ENCODE data around the gene PGAM2.

- TF ChIP-seq POU6F1 (CRISPR knock-in tag; IDR thresholded peaks at IDR 0.05; ENCODE audit: borderline replicate concordance, low read depth) (no peak), SNAI2 (CRISPR knock-in tag; IDR thresholded peaks at IDR 0.05) (no peak), CSRNP3 (CRISPR knock-in tag; IDR thresholded peaks at IDR 0.05) (no peak), CREB5 (CRISPR knock-in tag; IDR thresholded peaks at IDR 0.05; ENCODE audit: low read depth) (no peak), ZNF70 (CRISPR knock-in tag; IDR thresholded peaks at IDR 0.05) (no peak), PATZ1 (CRISPR knock-in tag; IDR thresholded peaks at IDR 0.05; ENCODE audit: borderline replicate concordance) (no peak), TOX (CRISPR knock-in tag; IDR thresholded peaks at IDR 0.05; ENCODE audit: borderline replicate concordance) (no peak), ZFP30 (CRISPR knock-in tag; IDR thresholded peaks at IDR 0.05) (no peak), ZNF565 (CRISPR knock-in tag; conservative IDR thresholded peaks at IDR 0.05; ENCODE audit: low read depth) (no peak), CSDC2 (CRISPR knock-in tag; IDR thresholded peaks at IDR 0.05) (no peak), ARNTL (CRISPR knock-in tag; IDR thresholded peaks at IDR 0.05; ENCODE audit: borderline replicate concordance, low read depth) (no peak)
Measured at GRCh38 chr7:44114586-44115310, 49.4 kb upstream of the PGAM2 start.

Data from SK-N-SH treated with all-trans-retinoic acid at 6 μM for 48 hours (cell line).